OCI-LY1 (cell line): ENCODE results near the gene DGKD.

Source experiments
- CTCF ChIP-seq: fragments of 200-600 bp; sonication (generic), shearing (Covaris generic); IDR thresholded peaks from 2 replicates; pipeline ENCODE4 v1.5.1; 2017; ENCODE audit warnings: mild to moderate bottlenecking, antibody characterized with exemption, low read length, moderate library complexity, mixed read lengths
- EZH2 ChIP-seq: fragments of 200-600 bp; sonication (generic), shearing (Covaris generic); IDR thresholded peaks from 2 replicates; pipeline ENCODE4 v1.8.0; 2017; ENCODE audit warnings: borderline replicate concordance, mixed run types, mild to moderate bottlenecking, antibody characterized with exemption, low read length, moderate library complexity, mixed read lengths

- no peak for TF ChIP-seq CTCF
- no peak for TF ChIP-seq EZH2
Observed at GRCh38 chr2:233414273-233414654, 60.0 kb downstream of the DGKD start.
